ENCODE measurements around the gene LRRC57. TPM values are rescaled to one million over a fixed set of nuclear protein-coding genes. Genes with fewer than 3 reads are reported as not detected.

Gene LRRC57
- total and polyA plus RNA-seq, 2 donors (not counting 3 experiments of a cell fraction or from before 2014, with no cell fraction given) = 13.4 to 39.2 TPM

GRCh38 chr15:42593143-42593542 is 44.5 kb upstream of the LRRC57 start:
- no peak overlapping the region for H2AFZ ChIP-seq (ENCODE audit: low read depth, low read length)
- FAIRE-seq (no peak), DNase-seq (ENCODE audit: low read depth, low spot score) (no peak)
- H3K4me1 ChIP-seq (ENCODE audit: control insufficient read depth, extremely low read depth, insufficient read depth, low read length) = peaks cover 2% of the 10 kb centered on the region
- H3K9me3 ChIP-seq (replicated peaks; ENCODE audit: control insufficient read depth, insufficient read depth, low read length) = no peaks in the 10 kb centered on the region
- BruUV-seq (replicated peaks) = no TSS peak
- intact Hi-C loops (cut with micrococcal nuclease) = no loop called here
- dilution Hi-C loops (cut with MboI; ENCODE audit: extremely low pct_ligation_motif_present, low sequenced_read_pairs) = no loop called here
- no peaks in the 10 kb centered on the region for H3K79me2 ChIP-seq (ENCODE audit: control insufficient read depth, insufficient read depth, low read length)
- H3K27ac ChIP-seq (ENCODE audit: insufficient read depth, low read depth, low read length) = no peak overlapping the region
- H4K20me1 ChIP-seq (replicated peaks; ENCODE audit: control insufficient read depth, extremely low read depth, insufficient read depth, low read length) = no peaks in the 10 kb centered on the region
- H3K9me1 ChIP-seq (replicated peaks; ENCODE audit: control insufficient read depth, extremely low read depth, insufficient read depth, low read length) = no peaks in the 10 kb centered on the region
- no peak overlapping the region for H3K4me2 ChIP-seq (ENCODE audit: insufficient read depth, low read length)
- H3K27me3 ChIP-seq (ENCODE audit: control insufficient read depth in 2 of 2, insufficient read depth in 2 of 2, low read length in 2 of 2) = no peaks in the 10 kb centered on the region
- no peak overlapping the region for H3K4me3 ChIP-seq (replicated peaks in 1 of 3; ENCODE audit: insufficient read depth in 1 of 3, low read depth in 1 of 3, low read length in 3 of 3)
- TF ChIP-seq FOS (IDR thresholded peaks at IDR 0.05; ENCODE audit: borderline replicate concordance, insufficient read depth, low read length) = no peak
- no peak for TF ChIP-seq POLR2AphosphoS5 (IDR thresholded peaks at IDR 0.05; ENCODE audit: insufficient read depth, low read depth, low read length)
- CTCF ChIA-PET = interaction anchor here (0.9 to 2.2 kb wide), 3 partner anchors 9 to 59 kb away, joined by 3 to 10 read pairs (median 6); no protein-coding TSS in a partner anchor
- no peaks in the 10 kb centered on the region for H3K36me3 ChIP-seq (ENCODE audit: control insufficient read depth in 2 of 2, extremely low read depth in 1 of 2, insufficient read depth in 2 of 2, low read length in 2 of 2)
- POLR2A ChIA-PET = no interaction called here
- H3K9ac ChIP-seq (replicated peaks; ENCODE audit: extremely low read depth, insufficient read depth, low read length) = no peak overlapping the region

GRCh38 chr15:42592716-42593115 is 44.1 kb upstream of the LRRC57 start:
- Histone ChIP-seq H3K27me3 (ENCODE audit: control insufficient read depth in 2 of 2, insufficient read depth in 2 of 2, low read length in 2 of 2) (no peaks in the 10 kb centered on the region), H3K4me3 (replicated peaks in 1 of 3; ENCODE audit: insufficient read depth in 1 of 3, low read depth in 1 of 3, low read length in 3 of 3) (no peak overlapping the region), H2AFZ (ENCODE audit: low read depth, low read length) (no peak overlapping the region), H3K9ac (replicated peaks; ENCODE audit: extremely low read depth, insufficient read depth, low read length) (no peak overlapping the region), H3K79me2 (ENCODE audit: control insufficient read depth, insufficient read depth, low read length) (no peaks in the 10 kb centered on the region), H3K4me2 (ENCODE audit: insufficient read depth, low read length) (no peak overlapping the region), H3K4me1 (ENCODE audit: control insufficient read depth, extremely low read depth, insufficient read depth, low read length) (peaks cover 2% of the 10 kb centered on the region), H3K9me1 (replicated peaks; ENCODE audit: control insufficient read depth, extremely low read depth, insufficient read depth, low read length) (no peaks in the 10 kb centered on the region), H3K27ac (ENCODE audit: insufficient read depth, low read depth, low read length) (no peak overlapping the region), H3K9me3 (replicated peaks; ENCODE audit: control insufficient read depth, insufficient read depth, low read length) (no peaks in the 10 kb centered on the region), H4K20me1 (replicated peaks; ENCODE audit: control insufficient read depth, extremely low read depth, insufficient read depth, low read length) (no peaks in the 10 kb centered on the region), H3K36me3 (ENCODE audit: control insufficient read depth in 2 of 2, extremely low read depth in 1 of 2, insufficient read depth in 2 of 2, low read length in 2 of 2) (no peaks in the 10 kb centered on the region)
- TF ChIP-seq FOS (IDR thresholded peaks at IDR 0.05; ENCODE audit: borderline replicate concordance, insufficient read depth, low read length) = no peak
- TF ChIP-seq MAX (IDR thresholded peaks at IDR 0.05; ENCODE audit: insufficient read depth, insufficient read length) = no peak
- DNase-seq (ENCODE audit: low read depth, low spot score) (no peak), FAIRE-seq (no peak)
- POLR2A ChIA-PET = no interaction called here
- intact Hi-C loops (cut with micrococcal nuclease) = no loop called here
- CTCF ChIA-PET = interaction anchor here (0.9 to 2.2 kb wide), 5 partner anchors 8 to 59 kb away, joined by 3 to 10 read pairs (median 6); no protein-coding TSS in a partner anchor
- no TSS peak for BruUV-seq (replicated peaks)
- dilution Hi-C loops (cut with MboI; ENCODE audit: extremely low pct_ligation_motif_present, low sequenced_read_pairs) = no loop called here
